Natural killer cell treated with Interleukin-12 subunit alpha and Interleukin-12 subunit beta and Interleukin-15 and Interleukin-18, amount 100 ng/mL, for 72 hours (primary cell): ENCODE results near the gene GPR15LG. TPM values are rescaled to one million over a fixed set of nuclear protein-coding genes. Genes with fewer than 3 reads are reported as not detected.
"Not testable (repeated sequence)": the region's sequence is repeated elsewhere in the genome, so short reads cannot be mapped to it uniquely, and the experiment has no call there.

Source experiments
- ATAC-seq, 2 donors: fragments of 150-1000 bp; cut with Tn5 transposase in 1 of 2; sonication (Bioruptor Pico), chemical (Tn5 transposase) in 1 of 2; 2 replicates each; pipeline ENCODE4 v1.10.0; 2021
- DNase-seq: peaks from one replicate; pipeline ENCODE4 v3.0.0; 2022; ENCODE audit warnings: low spot score
- H3K27ac Mint-ChIP-seq, 2 donors: 1 replicate in 1 of 2; 2 replicates in 1 of 2; pipeline ENCODE4 v1.8.0; 2022; ENCODE audit warnings: mixed read lengths in 2 of 2, mild to moderate bottlenecking in 1 of 2, moderate library complexity in 1 of 2
- H3K27me3 Mint-ChIP-seq, 2 donors: 1 replicate in 1 of 2; 2 replicates in 1 of 2; pipeline ENCODE4 v1.8.0; 2022; ENCODE audit warnings: mixed read lengths in 2 of 2
- H3K36me3 Mint-ChIP-seq: one replicate; pipeline ENCODE4 v1.8.0; 2022; ENCODE audit warnings: mixed read lengths
- H3K4me1 Mint-ChIP-seq, 2 donors: 1 replicate in 1 of 2; 2 replicates in 1 of 2; pipeline ENCODE4 v1.8.0; 2022; ENCODE audit warnings: low read depth in 2 of 2, mixed read lengths in 2 of 2, mild to moderate bottlenecking in 1 of 2
- H3K4me3 Mint-ChIP-seq: one replicate; pipeline ENCODE4 v1.8.0; 2022; ENCODE audit warnings: mixed read lengths
- H3K9me3 Mint-ChIP-seq: 2 replicates; pipeline ENCODE4 v1.8.0; 2022; ENCODE audit warnings: mixed read lengths
- total RNA-seq, 2 donors: library from RNA; stranded (reverse); gene quantifications; one replicate each; pipeline ENCODE4 v1.2.3, GENCODE V29; 2022

The GPR15LG gene
- total RNA-seq, 2 donors from 2014 or later: not detected

DNA sequence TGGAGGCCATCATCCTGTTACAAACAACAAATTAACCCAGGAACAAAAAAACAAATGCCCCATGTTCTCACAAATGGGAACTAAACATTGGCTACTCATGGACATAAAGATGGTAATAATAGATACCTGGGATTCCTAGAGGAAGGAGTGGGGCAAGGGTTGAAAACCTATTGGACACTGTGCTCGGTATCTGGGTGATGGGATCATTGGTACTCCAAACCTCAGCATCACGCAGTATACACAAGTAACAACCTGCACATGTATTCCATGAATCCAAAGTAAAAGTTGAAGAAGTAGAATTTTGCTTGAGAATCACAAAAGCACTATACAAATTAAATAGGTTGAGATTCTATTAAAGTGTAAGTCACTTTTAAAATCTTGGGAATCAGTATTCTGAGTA, 17.6 kb upstream of the GPR15LG start:
- DNase-seq (no peak), ATAC-seq (no peak)
- H3K4me3 Mint-ChIP-seq: peak overlapping the region; percentile 5
- H3K27ac Mint-ChIP-seq: peak overlapping the region; percentile 9 to 90
- peaks cover 34 to 38% of the 10 kb centered on the region in 2 donors for H3K4me1 Mint-ChIP-seq
- no peaks in the 10 kb centered on the region for H3K9me3 Mint-ChIP-seq
- H3K27me3 Mint-ChIP-seq: peaks cover 0 to 7% of the 10 kb centered on the region in 2 donors
- H3K36me3 Mint-ChIP-seq: peaks cover 24% of the 10 kb centered on the region

DNA sequence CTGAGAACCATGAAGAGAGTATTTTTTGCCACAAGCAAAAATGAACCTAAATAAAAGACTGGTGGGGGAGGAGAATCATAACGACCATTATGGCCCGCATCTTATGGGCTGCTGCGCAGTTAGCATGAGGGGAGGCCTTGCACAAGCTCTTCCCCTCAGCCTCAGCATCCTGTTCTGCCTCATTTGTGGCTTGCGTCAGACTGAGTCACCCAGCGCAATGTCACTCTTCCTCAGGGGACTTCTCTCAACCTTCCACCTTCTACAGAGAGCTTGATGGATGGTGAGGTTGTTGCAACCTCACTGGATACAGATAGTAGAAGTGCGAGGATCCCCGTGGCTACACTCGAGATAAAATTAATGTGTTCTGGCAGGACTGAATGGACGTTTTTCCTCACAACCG, 16.8 kb upstream of the GPR15LG start:
- Mint-ChIP-seq H3K9me3 (no peaks in the 10 kb centered on the region), H3K27me3 (peaks cover 0 to 7% of the 10 kb centered on the region in 2 donors), H3K4me3 (peak overlapping the region; percentile 73), H3K36me3 (peaks cover 22% of the 10 kb centered on the region), H3K4me1 (peaks cover 33 to 35% of the 10 kb centered on the region in 2 donors), H3K27ac (peak overlapping the region; percentile 74 to 90)
- peak; percentile 74 for DNase-seq
- ATAC-seq: peak; percentile 98 to 99

DNA sequence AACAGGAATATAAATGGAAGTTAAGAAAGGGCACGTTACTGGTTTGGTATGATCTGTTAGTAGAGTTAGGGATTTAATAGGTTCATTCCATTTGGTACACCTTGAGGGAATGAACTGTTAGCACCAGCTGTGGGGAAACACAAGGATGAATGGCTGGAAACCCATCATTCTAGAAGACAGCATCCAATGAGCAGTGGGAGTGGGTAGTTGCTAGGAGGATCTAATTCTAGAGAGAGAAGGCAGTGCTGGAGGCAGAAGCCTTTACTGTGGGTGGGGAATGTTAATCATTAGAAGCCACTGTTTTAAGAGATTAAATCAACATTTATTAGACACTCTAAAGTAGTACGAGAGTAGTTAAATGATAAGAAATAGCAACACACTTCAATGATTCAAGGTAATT, 15.5 kb upstream of the GPR15LG start:
- DNase-seq (no peak), ATAC-seq (no peak)
- Mint-ChIP-seq H3K27ac (peak overlapping the region; percentile 74 to 90), H3K4me3 (peak overlapping the region; percentile 43), H3K27me3 (peaks cover 0 to 7% of the 10 kb centered on the region in 2 donors), H3K9me3 (no peaks in the 10 kb centered on the region), H3K4me1 (peaks cover 33 to 35% of the 10 kb centered on the region in 2 donors), H3K36me3 (peaks cover 16% of the 10 kb centered on the region)

DNA sequence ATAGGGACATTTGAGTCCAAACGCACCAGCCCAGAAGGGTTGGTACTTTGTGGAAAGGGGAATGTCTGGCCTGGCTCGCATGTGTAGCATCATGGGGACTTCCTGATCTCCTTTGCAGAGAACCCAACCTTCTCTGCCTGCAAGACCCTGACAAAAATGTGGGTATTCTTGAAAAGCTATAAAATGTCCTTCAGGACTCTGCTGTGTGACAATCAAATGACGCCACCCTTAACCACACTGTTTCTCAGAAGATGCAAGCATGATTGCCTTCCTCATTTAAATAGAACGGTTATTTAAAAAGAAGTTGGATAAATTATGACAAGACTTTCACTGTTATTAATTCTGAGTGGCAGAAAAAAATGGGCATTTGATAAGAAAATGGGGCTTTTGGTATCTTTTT, 15.1 kb upstream of the GPR15LG start:
- peaks cover 12% of the 10 kb centered on the region for H3K36me3 Mint-ChIP-seq
- peak overlapping the region; percentile 74 to 90 for H3K27ac Mint-ChIP-seq
- no peaks in the 10 kb centered on the region for H3K9me3 Mint-ChIP-seq
- peaks cover 0 to 8% of the 10 kb centered on the region in 2 donors for H3K27me3 Mint-ChIP-seq
- peaks cover 33 to 35% of the 10 kb centered on the region in 2 donors for H3K4me1 Mint-ChIP-seq
- H3K4me3 Mint-ChIP-seq: peak overlapping the region; percentile 43
- no peak for DNase-seq
- ATAC-seq: no peak

DNA sequence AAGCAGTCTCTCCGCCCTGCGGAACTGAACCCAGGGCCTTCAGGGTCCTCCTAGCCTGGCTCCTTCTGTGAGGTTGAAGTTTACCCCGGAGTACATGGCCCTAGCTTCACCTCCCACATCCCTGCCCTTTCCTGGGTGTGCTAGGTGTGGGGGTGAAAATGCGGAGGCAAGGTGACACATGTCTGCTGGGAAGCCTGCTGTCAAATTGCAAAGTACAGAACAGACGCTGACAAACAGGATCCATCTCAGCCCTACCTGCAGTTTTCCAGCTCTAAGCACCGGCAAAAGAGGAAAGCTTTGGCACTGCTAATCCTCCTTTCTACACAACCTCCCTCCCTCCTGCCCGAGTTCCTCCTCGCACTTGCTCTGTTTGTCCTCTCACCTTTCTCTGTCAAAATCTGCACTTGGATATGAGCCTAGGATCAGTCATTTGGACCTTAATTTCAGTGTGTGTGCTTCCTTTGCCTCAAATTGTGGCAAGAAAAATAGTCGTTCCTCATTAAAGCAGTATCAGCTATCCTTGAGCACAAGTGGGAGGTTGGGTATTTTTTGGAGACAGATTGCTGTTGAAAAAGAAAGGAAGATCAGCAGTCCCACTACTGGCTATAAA, 14.4 kb upstream of the GPR15LG start:
- peaks cover 35 to 36% of the 10 kb centered on the region in 2 donors for H3K4me1 Mint-ChIP-seq
- peaks cover 0 to 9% of the 10 kb centered on the region in 2 donors for H3K27me3 Mint-ChIP-seq
- H3K36me3 Mint-ChIP-seq: peaks cover 9% of the 10 kb centered on the region
- peak overlapping the region; percentile 47 to 90 for H3K27ac Mint-ChIP-seq
- no peaks in the 10 kb centered on the region for H3K9me3 Mint-ChIP-seq
- no peak for ATAC-seq
- DNase-seq: no peak
- H3K4me3 Mint-ChIP-seq: no peak overlapping the region

DNA sequence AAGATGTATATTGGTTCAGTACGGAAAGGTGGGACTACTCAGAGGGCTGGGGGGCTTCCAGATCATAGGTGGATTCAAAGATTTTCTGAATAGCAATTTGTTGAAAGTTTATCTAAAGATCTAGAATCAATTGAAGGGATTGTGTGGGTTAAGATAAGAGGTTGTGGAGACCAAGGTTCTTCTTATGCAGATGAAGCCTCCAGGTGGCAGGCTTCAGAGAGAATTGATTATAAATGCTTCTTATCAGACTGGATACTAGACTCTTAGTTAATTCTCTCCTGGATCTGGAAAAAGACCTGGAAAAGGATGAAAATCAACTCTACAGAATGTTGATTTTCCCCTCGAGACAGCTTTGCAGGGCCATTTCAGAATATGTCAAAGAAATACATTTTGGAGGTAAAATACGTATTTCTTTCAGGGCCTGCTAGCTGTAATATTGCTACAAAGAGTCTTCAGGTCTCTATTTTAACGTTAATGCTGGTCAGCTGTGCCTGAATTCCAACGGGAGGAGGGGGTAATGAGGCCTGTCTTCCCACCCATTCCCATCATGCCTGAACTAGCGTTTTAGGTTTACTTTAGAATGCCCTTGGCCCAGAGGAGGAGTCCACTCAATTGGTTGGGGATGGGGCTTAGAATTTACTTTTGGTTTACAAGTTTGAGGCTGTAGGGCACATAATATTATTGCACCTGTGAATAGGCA, 12.8 kb upstream of the GPR15LG start:
- no peak for DNase-seq
- Mint-ChIP-seq H3K9me3 (no peaks in the 10 kb centered on the region), H3K27ac (no peak overlapping the region), H3K4me1 (peaks cover 31 to 32% of the 10 kb centered on the region in 2 donors), H3K27me3 (peaks cover 0 to 9% of the 10 kb centered on the region in 2 donors), H3K4me3 (no peak overlapping the region), H3K36me3 (peaks cover 3% of the 10 kb centered on the region)
- no peak for ATAC-seq

DNA sequence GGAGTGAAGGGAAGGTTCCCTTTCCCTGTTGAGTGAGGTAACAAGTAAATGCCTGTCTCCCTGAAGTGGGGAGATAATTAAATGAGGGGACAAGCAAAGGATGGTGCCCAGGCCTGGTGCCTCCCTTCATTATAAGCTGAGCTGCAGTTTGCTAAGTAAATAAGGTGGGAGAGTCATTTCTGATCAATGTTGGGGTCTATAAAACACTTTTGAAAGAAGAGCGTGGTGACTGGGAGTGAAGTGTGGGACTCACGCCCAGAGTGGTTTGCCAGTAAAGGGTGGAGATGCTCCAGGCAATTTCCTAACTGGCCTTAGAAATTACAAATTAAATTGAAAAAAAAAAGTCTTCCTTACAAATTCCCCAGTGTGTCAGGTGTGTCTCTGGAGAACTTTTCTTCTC, 9.6 kb upstream of the GPR15LG start:
- peaks cover 0 to 9% of the 10 kb centered on the region in 2 donors for H3K27me3 Mint-ChIP-seq
- H3K9me3 Mint-ChIP-seq: no peaks in the 10 kb centered on the region
- H3K4me1 Mint-ChIP-seq: peaks cover 6 to 10% of the 10 kb centered on the region in 2 donors
- DNase-seq (no peak), ATAC-seq (no peak)
- no peaks in the 10 kb centered on the region for H3K36me3 Mint-ChIP-seq
- no peak overlapping the region for H3K4me3 Mint-ChIP-seq
- no peak overlapping the region for H3K27ac Mint-ChIP-seq

DNA sequence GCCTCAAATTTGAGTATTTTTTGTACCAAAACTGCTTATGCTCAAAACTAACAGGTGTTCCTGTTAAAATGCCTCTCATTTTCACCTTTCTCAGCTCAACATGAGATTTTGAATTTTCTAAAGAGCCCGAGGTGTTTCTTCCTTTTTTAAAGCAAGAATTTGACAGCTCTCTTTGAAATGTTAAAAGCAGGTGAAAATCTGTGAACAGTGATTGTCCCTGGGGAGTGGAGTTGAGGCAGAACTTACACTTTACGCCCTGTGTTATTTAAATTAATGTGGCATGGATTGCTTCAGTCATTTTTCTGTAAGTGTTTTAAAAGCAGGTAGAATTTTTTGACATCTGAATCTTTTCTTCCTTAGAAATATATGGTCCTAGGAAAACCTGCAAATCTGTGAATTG, 9.2 kb upstream of the GPR15LG start:
- no peaks in the 10 kb centered on the region for H3K36me3 Mint-ChIP-seq
- no peak overlapping the region for H3K27ac Mint-ChIP-seq
- no peak for DNase-seq
- no peak for ATAC-seq
- H3K27me3 Mint-ChIP-seq: peaks cover 0 to 6% of the 10 kb centered on the region in 2 donors
- H3K9me3 Mint-ChIP-seq: no peaks in the 10 kb centered on the region
- peaks cover 2 to 6% of the 10 kb centered on the region in 2 donors for H3K4me1 Mint-ChIP-seq
- H3K4me3 Mint-ChIP-seq: no peak overlapping the region

DNA sequence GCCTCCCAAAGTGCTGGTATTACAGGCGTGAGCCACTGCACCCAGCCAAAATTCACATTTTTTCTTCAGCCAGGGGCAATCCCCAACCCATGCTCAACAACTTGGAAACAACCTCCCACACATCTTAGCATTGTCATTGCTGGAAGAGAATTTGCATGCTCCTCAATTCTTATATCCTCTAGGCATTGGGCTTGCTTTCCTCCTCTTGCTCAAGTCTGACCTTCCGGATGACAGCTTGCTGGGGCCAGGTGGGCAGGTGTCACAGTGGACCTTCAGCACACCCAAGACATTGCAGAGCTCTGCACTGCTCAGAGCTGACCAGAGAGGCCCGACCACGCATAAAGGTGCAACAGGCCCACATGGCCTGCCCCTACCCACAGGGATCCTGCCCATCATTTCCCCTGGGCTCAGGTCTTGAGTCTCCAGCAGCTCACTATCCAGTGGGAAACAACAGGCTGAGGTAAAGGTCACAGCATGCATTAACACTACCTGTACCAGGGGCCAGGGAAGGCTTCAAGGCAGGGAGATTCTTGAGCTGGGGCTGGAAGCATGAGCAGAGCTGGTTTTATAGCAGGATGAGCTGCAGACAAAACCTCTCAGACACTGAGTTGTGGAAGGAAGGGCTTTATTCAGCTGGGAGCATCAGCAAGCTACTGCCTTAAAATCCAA, 6.8 kb upstream of the GPR15LG start:
- no peak for DNase-seq
- ATAC-seq: no peak
- Mint-ChIP-seq H3K36me3 (no peaks in the 10 kb centered on the region), H3K4me1 (peaks cover 0 to 6% of the 10 kb centered on the region in 2 donors), H3K27me3 (peaks cover 0 to 2% of the 10 kb centered on the region in 2 donors), H3K27ac (no peak overlapping the region), H3K4me3 (no peak overlapping the region), H3K9me3 (no peaks in the 10 kb centered on the region)

DNA sequence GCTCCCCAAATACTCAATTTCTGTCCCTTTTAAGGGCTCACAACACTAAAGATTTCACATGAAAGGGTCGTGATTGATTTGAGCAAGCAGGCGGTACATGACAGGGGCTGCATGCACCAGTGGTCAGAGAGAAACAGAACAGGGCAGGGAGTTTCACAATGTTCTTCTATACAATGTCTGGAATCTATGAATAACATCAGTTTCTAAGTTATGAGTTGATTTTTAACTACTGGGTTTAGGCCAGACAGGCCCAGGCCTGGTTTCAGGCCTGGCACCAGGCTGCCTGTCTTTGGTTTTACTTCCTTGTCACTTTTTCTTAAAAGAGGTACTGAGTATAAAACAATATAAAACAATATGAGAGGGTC, 6.3 kb upstream of the GPR15LG start:
- H3K9me3 Mint-ChIP-seq, DNase-seq, H3K4me1 Mint-ChIP-seq, H3K27me3 Mint-ChIP-seq, H3K36me3 Mint-ChIP-seq, H3K27ac Mint-ChIP-seq, ATAC-seq, H3K4me3 Mint-ChIP-seq: not testable (repeated sequence)

DNA sequence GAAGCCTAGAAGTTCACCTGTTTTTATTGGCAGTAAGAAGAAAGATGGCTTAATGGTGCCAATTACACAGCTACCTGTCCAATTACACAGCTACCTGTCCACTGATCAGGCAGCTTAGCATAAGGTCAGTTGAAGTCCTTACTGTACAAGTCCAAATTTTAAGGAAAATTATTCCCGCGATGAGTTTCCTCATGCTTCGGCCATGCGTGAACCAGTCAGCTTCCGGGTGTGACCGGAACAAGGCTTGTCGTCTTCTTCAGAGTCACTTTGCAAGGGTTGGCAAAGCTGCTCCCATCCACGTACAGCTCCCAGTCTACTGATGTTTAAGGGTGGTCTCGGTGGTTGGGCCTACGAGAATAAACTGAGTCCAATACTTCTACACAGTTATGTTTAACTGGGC, 5.2 kb upstream of the GPR15LG start:
- not testable (repeated sequence) for DNase-seq, H3K36me3 Mint-ChIP-seq, H3K4me1 Mint-ChIP-seq, H3K27ac Mint-ChIP-seq, H3K9me3 Mint-ChIP-seq, H3K4me3 Mint-ChIP-seq, ATAC-seq, H3K27me3 Mint-ChIP-seq

DNA sequence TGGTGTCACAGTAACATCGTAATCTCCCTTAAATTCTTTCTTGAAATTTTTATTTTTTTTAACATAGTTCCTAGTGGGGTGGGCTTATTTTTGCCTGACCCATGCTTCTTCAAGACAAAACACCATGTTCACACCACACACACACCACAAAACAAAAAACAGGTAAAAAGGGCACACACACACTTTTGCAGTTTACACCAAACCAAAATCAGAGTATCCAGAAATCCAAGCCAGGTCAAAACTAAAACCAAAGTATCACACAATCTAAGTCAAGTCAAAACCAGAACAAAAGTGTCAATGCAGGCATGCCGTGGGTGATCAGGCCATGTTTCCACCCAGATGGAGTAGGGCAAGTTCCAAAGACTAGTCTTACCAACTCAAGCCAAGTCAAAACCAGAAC, 2.4 kb upstream of the GPR15LG start:
- H3K4me1 Mint-ChIP-seq, H3K36me3 Mint-ChIP-seq, H3K27me3 Mint-ChIP-seq, H3K9me3 Mint-ChIP-seq, DNase-seq, H3K4me3 Mint-ChIP-seq, ATAC-seq: not testable (repeated sequence)
- H3K27ac Mint-ChIP-seq: peak overlapping the region in 1 of 2 donors; percentile 56

DNA sequence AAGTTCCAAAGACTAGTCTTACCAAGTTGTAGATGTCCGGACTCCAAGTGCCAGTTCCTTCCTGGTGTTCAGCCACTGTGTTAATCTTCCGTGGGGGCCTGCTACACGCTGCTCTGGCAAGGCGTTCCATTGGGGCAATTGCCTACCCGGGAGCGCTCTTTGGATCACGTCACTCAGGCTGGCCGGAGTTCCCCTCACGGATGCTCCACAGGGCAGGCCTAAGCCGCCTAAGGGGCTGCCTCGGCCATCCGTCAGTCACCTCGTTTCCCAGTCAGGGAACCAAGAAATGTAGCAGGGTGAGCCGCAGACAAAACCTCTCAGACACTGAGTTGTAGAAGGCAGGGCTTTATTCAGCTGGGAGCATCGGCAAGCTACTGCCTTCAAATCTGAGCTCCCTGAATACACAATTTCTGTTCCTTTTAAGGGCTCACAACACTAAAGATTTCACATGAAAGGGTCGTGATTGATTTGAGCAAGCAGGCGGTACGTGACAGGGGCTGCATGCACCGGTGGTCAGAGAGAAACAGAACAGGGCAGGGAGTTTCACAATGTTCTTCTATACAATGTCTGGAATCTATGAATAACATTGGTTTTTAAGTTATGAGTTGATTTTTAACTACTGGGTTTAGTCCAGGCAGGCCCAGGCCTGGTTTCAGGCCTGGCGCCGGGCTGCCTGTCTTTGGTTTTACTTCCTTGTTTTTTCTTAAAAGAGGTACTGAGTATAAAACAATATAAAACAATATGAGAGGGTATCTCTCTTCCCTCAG, 1.7 kb upstream of the GPR15LG start:
- H3K4me3 Mint-ChIP-seq, H3K4me1 Mint-ChIP-seq, ATAC-seq, H3K36me3 Mint-ChIP-seq, H3K9me3 Mint-ChIP-seq, H3K27ac Mint-ChIP-seq, H3K27me3 Mint-ChIP-seq, DNase-seq: not testable (repeated sequence)
